Testis (tissue), 5 donors: ENCODE results near the gene PLEKHM1. TPM values are rescaled to one million over a fixed set of nuclear protein-coding genes. Genes with fewer than 3 reads are reported as not detected.
A peak's percentile ranks its signal among the peaks of the same experiment; 100 is the strongest.
"Not testable (repeated sequence)": the region's sequence is repeated elsewhere in the genome, so short reads cannot be mapped to it uniquely, and the experiment has no call there.

Experiments
- DNase-seq: peaks from one replicate; pipeline ENCODE4 v3.0.0-alpha.2; 2019
- H3K27ac ChIP-seq, 2 donors: fragments of 200-600 bp; sonication (generic); one replicate each; pipeline ENCODE4 v1.5.1; 2019
- H3K27me3 ChIP-seq: fragments of 200-600 bp; sonication (generic); one replicate; pipeline ENCODE4 v1.5.1; 2019
- H3K36me3 ChIP-seq: fragments of 200-600 bp; sonication (generic); one replicate; pipeline ENCODE4 v1.5.1; 2017; ENCODE audit warnings: low read depth; ENCODE audit errors: missing control alignments
- H3K4me1 ChIP-seq: fragments of 200-600 bp; sonication (generic); one replicate; pipeline ENCODE4 v1.5.1; 2019
- H3K4me3 ChIP-seq, 2 donors: fragments of 200-600 bp; sonication (generic); one replicate each; pipeline ENCODE4 v1.5.1; 2017 to 2019
- H3K9me3 ChIP-seq: fragments of 200-600 bp; sonication (generic); one replicate; pipeline ENCODE4 v1.5.1; 2017
- POLR2A ChIP-seq: fragments of 450-650 bp; IDR thresholded peaks from one replicate; pipeline ENCODE4 v1.6.1; 2017; ENCODE audit warnings: antibody characterized with exemption, mild to moderate bottlenecking, moderate library complexity
- WGBS, 2 donors: methylation state at CpG; one replicate each; pipeline ENCODE4 v1.1.5; 2018; 5-methylcytosine and 5-hydroxymethylcytosine counted together
- intact Hi-C: fragments of 100-400 bp; cut with DNase I; formaldehyde crosslinking; loops from one replicate; pipeline ENCODE4 v1.15.1; 2023; ENCODE audit warnings: low total_unique reads
- long read RNA-seq, 2 donors: transcript quantifications; one replicate each; lab custom pipeline, GENCODE V29; 2026
- polyA plus RNA-seq: library from polyadenylated mRNA; stranded (reverse); fragments of 350-450 nt; fragmentation: Illumina TruSeq; extraction: RNeasy Lipid Tissue Mini Kit (QIAGEN cat#74804); gene quantifications from one replicate; pipeline ENCODE4 v1.2.3, GENCODE V29; 2014; ENCODE audit warnings: low read depth, low replicate concordance; ENCODE audit not compliant: insufficient read depth
- total RNA-seq, 2 donors: library from RNA; depleted of rRNA; stranded (reverse); fragments of >200 nt; gene quantifications; one replicate each; pipeline ENCODE4 v1.2.3, GENCODE V29; 2016
- TF ChIP-seq, protein P1 (sequence below), 3 experiments: fragments of 450-650 bp in 2 of 3; fragments of 200-600 bp in 1 of 3; sonication (generic) in 1 of 3; IDR thresholded peaks; one replicate each; pipeline ENCODE4 v1.5.1; 2016 to 2019; ENCODE audit warnings: antibody characterized with exemption in 3 of 3, mild to moderate bottlenecking in 2 of 3, moderate library complexity in 1 of 3

PLEKHM1 gene
- total RNA-seq (10 to 100 TPM; 31.8 to 39.1 TPM), polyA plus RNA-seq (17.8 TPM)
- long read RNA-seq, donor 1, partial matches to known transcripts: 0 of 1 reads
- long read RNA-seq, donor 1, other reads (novel, unspliced or antisense): 0 of 1 reads
- long read RNA-seq, donor 2: 0 reads

DNA sequence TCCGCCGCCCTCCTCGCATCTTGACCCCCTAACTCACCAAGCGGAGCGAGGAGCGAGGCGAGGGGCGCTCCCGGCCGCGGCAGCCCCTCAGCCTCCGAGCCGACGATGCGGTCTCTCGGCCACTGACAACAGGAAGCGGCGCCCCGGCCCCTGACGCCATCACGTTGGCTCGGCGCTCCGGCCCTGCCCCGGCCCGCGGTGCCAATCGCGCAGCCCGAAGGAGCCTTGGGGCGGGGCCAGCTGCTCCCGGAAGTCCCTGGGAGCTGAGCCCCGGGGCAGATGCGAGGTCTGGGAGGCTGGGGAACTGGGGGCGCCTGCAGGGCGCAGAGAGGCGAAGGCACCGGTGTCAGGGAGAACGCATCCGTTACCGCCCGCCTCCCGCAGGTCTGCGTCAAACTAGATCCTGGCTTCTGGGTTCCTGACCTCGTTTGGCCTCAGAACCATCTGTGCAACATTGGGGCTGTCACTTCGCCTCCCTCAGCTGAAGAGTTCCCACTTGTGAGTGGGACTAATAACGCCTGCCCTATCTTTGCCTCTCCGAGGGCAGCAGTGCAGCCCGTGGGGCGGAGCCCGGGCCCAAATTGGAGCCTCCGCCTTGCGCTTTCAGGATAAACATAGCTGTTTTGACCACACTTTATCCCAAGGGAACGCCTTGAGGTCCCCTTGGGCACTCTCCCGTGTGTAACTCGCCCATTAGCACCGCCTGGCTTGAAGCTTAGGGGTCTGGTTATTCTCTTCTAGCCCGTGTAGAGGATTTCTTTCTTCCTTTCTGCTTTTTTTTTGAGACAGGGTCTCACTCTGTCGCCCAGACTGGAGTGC is at the start of gene PLEKHM1:
PLEKHM1 (minus strand) TSS at position 107 of the 819 bp plus-strand sequence. CDS start 8,237 bp downstream, outside the sequence.
- H3K27ac ChIP-seq: peak within 1 kb of the TSS; percentile 81 to 83
- H3K9me3 ChIP-seq, H3K27me3 ChIP-seq, intact Hi-C loops, H3K36me3 ChIP-seq, H3K4me1 ChIP-seq: not testable (repeated sequence)
- peak; percentile 36 for TF ChIP-seq POLR2A
- WGBS, 2 donors: 1 to 2% methylated on average over 13 to 21 of the region's 59 CpGs
- peak; percentile 87 for DNase-seq
- H3K4me3 ChIP-seq: peak within 1 kb of the TSS; percentile 66 to 80

DNA sequence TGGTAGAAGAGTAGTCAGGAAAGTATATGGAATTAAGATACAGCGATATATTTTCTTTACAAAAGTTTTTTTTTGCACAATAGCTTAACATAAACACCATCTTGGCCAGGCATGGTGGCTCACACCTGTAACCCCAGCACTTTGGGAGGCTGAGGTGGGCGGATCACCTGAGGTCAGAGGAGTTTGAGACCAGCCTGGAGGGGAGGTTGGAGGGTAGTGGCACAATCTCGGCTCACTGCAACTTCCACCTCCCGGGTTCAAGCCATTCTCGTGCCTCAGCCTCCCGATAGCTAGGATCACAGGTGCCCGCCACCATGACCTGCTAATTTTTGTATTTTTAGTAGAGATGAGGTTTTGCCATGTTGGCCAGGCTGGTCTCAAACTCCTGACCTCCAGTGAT is 47.6 kb upstream of the PLEKHM1 start:
- H3K9me3 ChIP-seq, H3K4me3 ChIP-seq, H3K4me1 ChIP-seq, H3K36me3 ChIP-seq, H3K27ac ChIP-seq, intact Hi-C loops, H3K27me3 ChIP-seq, DNase-seq: not testable (repeated sequence)
- WGBS, 2 donors: 96 to 98% methylated on average over 4 to 6 of the region's 7 CpGs

DNA sequence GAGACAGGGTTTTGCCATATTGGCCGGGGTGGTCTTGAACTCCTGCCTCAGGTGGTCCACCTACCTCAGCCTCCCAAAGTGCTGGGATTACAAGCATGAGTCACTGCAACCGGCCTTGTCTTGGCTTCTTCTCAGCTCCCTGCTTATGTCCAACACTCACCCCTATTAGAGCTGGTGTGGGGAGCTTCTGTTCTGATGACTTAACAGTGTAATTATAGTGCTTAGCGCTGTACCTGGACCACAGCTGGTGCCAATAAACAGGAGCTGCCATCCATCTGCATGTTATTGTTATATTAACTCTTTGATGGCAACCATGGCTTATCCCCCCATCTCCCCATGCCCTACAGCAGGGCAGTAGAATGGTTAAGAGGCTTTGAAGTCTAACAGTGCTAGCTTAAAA is 15.6 kb upstream of the PLEKHM1 start:
- DNase-seq, H3K27ac ChIP-seq, H3K27me3 ChIP-seq, H3K36me3 ChIP-seq, H3K4me3 ChIP-seq, intact Hi-C loops, H3K9me3 ChIP-seq, H3K4me1 ChIP-seq: not testable (repeated sequence)
- 80 to 93% methylated on average over 3 of the region's 3 CpGs for WGBS, 2 donors

DNA sequence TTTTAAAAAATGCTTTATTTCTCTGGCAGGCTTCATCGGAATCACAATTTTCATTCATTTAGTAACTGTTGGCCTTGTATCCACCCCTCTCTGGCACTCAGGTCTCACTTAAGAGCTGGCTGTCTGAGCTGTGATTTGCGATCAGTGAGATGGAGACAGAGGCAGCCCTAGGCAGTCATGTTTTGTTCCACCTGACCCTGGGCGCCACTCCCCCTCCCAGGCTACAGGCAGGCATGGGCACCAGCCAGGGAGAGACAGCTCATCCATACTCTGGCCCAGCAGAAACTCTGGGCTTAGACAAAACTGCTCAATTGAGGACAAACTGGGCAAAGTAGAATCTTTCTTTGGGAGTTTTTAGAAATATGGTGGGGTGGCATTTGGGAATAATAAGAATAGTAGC is 14.7 kb upstream of the PLEKHM1 start:
- H3K4me1 ChIP-seq, H3K27me3 ChIP-seq, H3K4me3 ChIP-seq, H3K36me3 ChIP-seq, intact Hi-C loops, DNase-seq, H3K9me3 ChIP-seq, H3K27ac ChIP-seq: not testable (repeated sequence)
- WGBS, 2 donors: 89 to 94% methylated on average over 3 of the region's 3 CpGs

DNA sequence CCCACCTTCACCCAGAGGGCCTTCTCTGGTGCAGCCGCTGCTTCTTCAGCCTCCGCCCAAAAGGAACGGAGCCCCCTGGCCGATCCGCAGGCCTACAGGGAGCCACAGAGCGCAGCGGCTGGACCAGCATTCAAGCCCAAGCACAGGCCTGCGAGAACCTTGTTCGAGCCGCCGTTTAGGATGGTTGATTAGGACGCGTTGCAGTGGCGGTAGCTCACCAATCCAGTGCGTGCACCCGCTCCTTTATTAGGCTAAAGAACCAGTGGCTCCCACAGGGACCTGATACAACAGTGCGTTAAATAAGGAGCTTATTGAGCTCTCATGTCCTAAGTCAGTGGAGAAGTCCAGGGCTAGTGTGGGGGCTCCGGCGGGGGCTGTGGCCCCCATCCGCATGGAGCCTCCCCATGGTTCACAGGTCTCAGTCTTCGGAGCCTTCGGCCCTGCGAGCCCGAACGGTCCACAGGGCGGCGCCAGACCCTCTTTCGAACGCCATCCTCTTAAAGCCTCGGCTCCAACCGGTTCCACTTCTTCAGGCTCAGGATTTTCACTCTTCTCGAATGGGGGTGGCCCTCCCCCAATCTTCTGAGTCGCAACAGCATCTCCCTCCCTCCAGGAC is 10.7 kb upstream of the PLEKHM1 start:
- H3K27ac ChIP-seq, H3K4me1 ChIP-seq, H3K4me3 ChIP-seq, H3K27me3 ChIP-seq, intact Hi-C loops, DNase-seq, H3K9me3 ChIP-seq, H3K36me3 ChIP-seq: not testable (repeated sequence)
- TF ChIP-seq, protein P1, sequence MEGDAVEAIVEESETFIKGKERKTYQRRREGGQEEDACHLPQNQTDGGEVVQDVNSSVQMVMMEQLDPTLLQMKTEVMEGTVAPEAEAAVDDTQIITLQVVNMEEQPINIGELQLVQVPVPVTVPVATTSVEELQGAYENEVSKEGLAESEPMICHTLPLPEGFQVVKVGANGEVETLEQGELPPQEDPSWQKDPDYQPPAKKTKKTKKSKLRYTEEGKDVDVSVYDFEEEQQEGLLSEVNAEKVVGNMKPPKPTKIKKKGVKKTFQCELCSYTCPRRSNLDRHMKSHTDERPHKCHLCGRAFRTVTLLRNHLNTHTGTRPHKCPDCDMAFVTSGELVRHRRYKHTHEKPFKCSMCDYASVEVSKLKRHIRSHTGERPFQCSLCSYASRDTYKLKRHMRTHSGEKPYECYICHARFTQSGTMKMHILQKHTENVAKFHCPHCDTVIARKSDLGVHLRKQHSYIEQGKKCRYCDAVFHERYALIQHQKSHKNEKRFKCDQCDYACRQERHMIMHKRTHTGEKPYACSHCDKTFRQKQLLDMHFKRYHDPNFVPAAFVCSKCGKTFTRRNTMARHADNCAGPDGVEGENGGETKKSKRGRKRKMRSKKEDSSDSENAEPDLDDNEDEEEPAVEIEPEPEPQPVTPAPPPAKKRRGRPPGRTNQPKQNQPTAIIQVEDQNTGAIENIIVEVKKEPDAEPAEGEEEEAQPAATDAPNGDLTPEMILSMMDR (IDR thresholded peaks at IDR 0.05): peak in 1 of 3 experiments; percentile 16
- 38 to 43% methylated on average over 5 to 10 of the region's 33 CpGs for WGBS, 2 donors

DNA sequence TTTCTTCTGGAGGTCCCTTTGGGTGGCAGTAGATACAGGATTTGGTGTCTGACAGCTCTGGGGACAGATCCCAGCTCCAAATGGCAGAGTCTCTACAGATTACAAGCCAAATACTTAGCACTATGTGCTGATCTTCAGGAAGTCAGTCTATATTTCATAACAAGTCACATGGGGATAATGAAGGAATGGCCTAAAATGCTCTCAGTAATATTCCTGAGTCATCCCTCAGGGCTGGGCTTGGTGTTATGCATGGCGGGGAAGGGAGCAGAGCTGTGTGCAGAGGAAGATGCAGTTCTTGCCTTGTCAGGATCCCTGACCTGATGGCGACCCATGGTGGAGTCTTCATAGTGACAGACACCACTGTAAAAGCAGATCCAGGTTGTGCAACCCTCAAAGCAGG is 10.0 kb upstream of the PLEKHM1 start:
- 71% methylated on average over 2 of the region's 2 CpGs; no CpG with 5 or more reads in 1 of the 2 donors for WGBS, 2 donors
- intact Hi-C loops: not testable (repeated sequence)

DNA sequence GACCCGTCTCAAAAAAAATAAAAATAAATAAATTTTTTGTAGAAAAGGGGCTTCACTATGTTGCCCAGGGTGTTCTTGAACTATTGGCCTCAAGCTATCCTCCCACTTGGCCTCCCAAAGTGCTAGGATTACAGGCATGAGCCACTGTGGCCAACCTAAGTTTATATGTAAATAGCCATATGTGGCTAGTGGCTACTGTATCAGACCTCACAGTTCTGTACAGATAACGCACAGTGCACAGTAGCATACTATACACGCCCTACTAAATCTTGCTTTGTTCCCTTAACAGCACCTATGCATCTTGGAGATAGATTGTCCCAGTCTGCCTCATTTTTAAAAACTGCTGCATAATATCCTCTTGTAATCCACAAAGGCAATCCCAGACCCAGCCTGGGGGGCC is 8.7 kb upstream of the PLEKHM1 start:
- 86% methylated on average over 3 of the region's 3 CpGs for WGBS, 2 donors
- DNase-seq, H3K36me3 ChIP-seq, H3K9me3 ChIP-seq, H3K4me1 ChIP-seq, intact Hi-C loops, H3K27ac ChIP-seq, H3K4me3 ChIP-seq, H3K27me3 ChIP-seq: not testable (repeated sequence)

More for the DNA sequence above, 10.0 kb upstream of the PLEKHM1 start:
- not testable (repeated sequence) for H3K36me3 ChIP-seq, H3K4me1 ChIP-seq, DNase-seq, H3K27ac ChIP-seq, H3K9me3 ChIP-seq, H3K27me3 ChIP-seq, H3K4me3 ChIP-seq

DNA sequence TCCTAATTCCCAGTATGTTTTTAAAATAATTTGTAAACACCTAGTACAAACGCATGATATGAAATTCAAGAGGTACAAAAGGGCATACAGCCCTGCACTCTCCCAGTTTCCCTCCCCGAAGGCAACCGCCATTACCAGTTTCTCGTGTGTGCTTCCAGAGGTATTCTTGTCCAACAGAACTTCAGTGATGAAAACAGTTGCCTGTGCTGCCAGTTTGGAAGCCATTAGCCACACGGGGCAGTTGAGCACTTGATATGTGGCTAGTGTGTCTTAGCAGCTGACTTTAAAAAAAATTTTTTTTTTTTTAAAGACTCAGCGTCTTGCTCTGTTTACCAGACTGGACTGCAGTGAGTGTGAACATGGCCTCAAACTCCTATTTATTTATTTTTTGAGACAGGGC is 7.9 kb upstream of the PLEKHM1 start:
- WGBS, 2 donors: 79 to 92% methylated on average over 2 to 5 of the region's 6 CpGs
- H3K4me3 ChIP-seq, H3K27me3 ChIP-seq, H3K36me3 ChIP-seq, H3K9me3 ChIP-seq, H3K27ac ChIP-seq, H3K4me1 ChIP-seq, DNase-seq, intact Hi-C loops: not testable (repeated sequence)

DNA sequence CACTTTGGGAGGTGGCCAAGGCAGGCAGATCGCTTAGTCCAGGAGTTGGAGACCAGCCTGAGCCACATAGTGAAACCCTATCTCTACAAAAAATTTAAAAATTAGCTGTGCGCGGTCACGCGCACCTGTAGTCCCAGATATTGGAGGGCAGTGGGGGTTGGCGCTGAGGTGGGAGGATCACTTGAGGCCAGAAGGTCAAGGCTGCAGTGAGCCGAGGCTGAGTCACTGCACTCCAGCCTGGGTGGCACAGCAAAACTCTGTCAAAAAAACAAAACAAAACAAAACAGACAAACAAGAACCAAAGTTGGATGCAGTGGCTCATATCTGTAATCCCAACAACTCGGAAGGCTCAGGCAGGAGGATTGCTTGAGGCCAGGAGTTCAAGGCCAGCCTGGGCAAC is 6.9 kb upstream of the PLEKHM1 start:
- H3K4me1 ChIP-seq, H3K27me3 ChIP-seq, DNase-seq, H3K27ac ChIP-seq, H3K4me3 ChIP-seq, H3K9me3 ChIP-seq, H3K36me3 ChIP-seq, intact Hi-C loops: not testable (repeated sequence)
- 82 to 84% methylated on average over 7 to 8 of the region's 8 CpGs for WGBS, 2 donors

DNA sequence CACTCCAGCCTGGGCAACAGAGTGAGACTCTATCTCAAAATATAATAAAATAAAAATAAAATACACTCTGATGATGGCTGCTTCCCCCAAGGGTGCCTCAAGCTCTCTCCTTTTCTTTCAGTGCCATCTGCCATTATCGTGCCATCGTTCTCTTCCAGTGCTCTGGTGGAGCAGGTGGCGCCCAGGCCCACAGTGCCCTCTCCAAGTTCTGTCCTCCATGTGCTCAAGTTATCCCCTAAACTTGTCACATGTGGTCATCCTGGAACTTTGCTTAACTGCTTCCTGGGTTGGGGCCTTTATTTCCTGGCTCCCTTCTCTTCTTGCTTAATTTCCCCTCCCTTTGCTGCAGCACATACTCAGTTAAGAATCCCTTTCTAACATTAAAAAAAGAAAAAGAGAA is 6.0 kb upstream of the PLEKHM1 start:
- WGBS, 2 donors: 95 to 98% methylated on average over 3 of the region's 3 CpGs
- H3K27ac ChIP-seq, H3K4me1 ChIP-seq, H3K27me3 ChIP-seq, intact Hi-C loops, H3K4me3 ChIP-seq, H3K36me3 ChIP-seq, H3K9me3 ChIP-seq, DNase-seq: not testable (repeated sequence)

DNA sequence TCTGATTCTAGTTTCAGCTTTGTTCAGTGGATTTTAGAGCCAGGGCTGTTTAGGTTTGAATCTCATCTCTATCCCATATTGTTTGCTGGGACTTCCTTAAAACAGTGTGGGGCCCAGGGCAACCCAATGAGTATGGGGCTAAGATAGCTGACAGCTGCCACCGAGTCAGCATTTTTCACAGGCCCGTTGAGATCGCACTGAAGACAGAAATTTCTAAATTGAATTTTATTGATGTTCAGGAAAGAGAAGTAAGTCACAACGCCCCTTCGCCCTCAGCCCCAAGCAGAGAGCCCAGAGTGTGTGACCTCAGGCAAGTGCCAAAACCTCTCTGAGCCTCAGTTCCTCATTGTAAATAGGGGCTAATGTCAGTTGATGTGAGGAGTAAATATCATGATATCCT is 4.0 kb upstream of the PLEKHM1 start:
- H3K4me3 ChIP-seq, H3K36me3 ChIP-seq, H3K4me1 ChIP-seq, H3K27me3 ChIP-seq, DNase-seq, intact Hi-C loops, H3K9me3 ChIP-seq, H3K27ac ChIP-seq: not testable (repeated sequence)
- WGBS, 2 donors: 78 to 80% methylated on average over 5 of the region's 5 CpGs
